GM12801 (cell line): ENCODE results near the gene MLLT11.

Source experiments
- TF ChIP-seq, protein P1 (sequence below): IDR thresholded peaks from one replicate; pipeline ENCODE4 v1.5.1; 2011; ENCODE audit warnings: control low read depth; ENCODE audit not compliant: insufficient read length; ENCODE audit errors: extremely low read depth

Gene MLLT11, protein sequence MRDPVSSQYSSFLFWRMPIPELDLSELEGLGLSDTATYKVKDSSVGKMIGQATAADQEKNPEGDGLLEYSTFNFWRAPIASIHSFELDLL

DNA sequence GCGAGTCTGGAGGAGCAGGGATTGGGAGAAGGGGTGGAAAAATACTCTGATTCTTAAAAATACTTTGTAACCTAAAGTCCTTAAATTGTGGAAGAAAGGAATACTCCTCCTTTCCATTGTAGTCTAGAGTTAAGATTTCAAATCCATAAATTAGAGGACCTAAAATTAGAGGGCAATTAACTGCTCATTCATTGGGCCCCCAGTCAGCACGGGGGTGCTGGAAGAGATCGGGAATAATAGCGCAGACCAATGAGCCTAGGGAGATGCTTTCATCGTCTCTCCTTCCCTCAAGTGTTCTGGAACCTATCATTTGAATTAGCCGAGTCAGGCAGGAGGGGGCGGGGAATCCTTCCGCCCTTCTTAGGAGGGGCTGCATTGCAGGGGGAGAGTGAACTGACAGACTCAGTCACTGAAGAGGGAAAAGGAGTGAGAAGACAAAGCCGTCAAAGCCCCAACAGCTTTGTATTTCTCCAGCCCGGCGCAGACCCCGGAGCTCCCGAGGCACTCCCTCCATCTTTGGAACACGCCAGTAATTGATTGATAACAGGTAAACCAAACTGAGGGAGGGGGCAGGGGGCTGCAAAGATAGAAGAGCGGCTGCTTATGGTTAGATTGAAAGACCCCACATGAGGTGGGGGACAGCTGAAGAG, at the start of gene MLLT11:
TSS of gene MLLT11 (plus strand) at position 391 of the 650 bp plus-strand sequence. CDS start 6,828 bp downstream, outside the sequence.
- TF ChIP-seq, protein P1, sequence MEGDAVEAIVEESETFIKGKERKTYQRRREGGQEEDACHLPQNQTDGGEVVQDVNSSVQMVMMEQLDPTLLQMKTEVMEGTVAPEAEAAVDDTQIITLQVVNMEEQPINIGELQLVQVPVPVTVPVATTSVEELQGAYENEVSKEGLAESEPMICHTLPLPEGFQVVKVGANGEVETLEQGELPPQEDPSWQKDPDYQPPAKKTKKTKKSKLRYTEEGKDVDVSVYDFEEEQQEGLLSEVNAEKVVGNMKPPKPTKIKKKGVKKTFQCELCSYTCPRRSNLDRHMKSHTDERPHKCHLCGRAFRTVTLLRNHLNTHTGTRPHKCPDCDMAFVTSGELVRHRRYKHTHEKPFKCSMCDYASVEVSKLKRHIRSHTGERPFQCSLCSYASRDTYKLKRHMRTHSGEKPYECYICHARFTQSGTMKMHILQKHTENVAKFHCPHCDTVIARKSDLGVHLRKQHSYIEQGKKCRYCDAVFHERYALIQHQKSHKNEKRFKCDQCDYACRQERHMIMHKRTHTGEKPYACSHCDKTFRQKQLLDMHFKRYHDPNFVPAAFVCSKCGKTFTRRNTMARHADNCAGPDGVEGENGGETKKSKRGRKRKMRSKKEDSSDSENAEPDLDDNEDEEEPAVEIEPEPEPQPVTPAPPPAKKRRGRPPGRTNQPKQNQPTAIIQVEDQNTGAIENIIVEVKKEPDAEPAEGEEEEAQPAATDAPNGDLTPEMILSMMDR: no peak

DNA sequence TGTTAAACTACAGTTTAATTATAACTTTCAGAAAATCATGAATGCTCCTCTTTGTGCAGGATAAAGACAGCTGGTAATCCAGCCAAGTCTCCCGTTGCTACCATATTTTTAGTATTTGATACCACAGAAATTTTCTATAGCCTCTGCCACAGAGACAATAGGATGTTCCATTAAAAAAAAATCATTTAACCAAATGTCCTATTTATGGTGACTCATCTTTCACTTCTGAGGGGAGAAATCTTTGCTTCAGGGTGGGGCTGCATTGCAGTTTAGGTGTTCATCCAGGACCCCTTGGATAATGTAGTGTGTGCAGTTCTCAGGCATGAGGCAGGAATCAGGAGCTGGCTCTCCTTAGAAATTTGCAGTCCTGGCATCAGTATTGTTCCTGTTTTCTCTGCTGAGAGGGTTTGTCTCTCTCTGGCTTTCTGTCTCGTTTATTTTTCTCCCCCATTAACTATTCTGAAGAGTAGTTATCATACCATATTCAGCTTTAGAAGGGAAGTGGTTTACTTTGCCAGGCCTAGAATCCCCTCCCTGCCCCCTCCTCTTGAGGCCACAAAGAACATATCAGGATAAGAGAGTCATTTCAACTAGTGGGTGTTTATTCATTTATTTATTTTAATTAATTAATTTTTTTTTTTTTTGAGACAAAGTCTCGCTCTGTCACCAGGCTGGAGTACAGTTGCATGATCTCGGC, 48.9 kb upstream of the MLLT11 start:
- TF ChIP-seq, protein P1: no peak

DNA sequence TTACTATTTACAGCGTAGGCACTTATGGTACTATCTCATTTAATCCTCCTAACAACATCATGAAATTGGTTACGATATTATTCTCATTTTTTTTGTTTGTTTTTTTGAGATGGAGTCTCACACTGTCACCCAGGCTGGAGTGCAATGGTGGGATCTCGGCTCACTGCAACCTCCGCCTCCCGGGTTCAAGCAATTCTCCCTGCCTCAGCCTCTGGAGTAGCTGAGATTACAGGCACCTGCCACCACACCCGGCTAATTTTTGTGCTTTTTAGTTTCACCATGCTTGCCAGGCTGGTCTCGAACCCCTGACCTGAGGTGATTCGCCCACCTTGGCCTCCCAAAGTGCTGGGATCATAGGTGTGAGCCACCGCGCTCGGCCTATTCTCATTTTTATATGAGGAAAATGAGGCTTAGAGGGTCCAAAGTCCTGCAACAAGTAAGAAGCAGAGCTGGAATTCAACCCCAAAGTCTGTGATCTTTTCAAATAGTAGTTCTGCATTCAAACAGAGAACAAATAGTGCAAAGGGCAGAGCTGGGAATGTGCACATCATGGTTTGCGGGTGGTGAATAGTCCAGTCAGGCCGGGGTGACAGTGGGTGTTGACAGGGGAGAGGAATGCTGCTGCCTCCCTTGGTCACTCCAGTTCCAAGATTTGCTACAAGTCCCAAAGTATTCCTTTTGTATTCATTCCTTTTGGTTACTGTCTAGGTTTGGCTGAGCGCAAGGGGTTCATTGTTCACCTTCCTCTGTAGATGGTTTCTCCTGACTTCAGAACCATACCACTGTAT, 47.3 kb upstream of the MLLT11 start:
- TF ChIP-seq, protein P1: no peak

DNA sequence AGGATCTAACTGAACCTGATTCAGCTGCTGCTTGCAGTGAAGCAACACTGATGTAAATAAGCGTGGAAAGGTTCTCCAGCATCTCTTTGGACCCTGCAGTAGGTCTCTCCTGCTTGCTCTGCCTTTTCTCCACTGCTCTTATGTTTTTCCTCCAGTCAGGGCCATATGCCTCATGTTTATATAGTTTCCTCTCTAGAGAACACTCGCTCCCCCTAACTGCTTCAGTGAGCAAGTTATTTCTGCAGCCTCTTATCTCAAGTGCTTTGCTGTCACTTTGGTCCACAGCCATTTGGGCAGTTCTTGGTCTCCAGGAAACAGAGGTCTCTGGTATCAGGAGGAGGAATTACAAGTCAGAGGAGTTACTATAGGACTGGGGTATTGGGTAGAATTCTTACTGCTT, 46.7 kb upstream of the MLLT11 start:
- TF ChIP-seq, protein P1: no peak

DNA sequence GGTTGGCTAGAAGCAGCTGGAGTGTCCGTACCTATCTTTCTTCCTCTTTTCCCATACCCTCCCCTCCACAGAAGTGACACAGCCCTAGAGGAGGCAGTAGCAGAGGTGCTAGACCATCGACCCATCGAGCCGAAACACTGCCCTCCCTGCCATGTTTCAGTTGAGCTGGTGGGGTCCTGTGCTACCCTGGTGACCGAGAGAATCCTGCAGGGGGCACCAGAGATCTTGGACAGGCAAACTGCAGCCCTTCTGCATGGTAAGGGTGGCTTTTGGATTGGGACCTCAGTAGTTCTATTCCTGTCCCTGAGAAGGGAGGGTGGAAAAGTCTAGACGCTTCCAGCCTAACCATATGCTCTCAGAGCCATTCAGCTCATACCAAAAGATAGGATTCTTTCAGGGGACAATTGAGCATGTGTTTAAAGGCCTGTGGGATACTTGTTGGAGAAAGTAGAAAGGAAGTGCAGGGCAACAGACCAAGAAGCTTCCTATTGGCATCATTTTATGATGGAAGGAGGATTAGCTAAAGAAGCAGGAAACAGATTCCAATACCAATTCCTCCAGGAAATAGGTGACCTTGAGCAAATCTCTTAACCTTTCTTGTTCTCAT, 35.6 kb upstream of the MLLT11 start:
- TF ChIP-seq, protein P1: no peak

DNA sequence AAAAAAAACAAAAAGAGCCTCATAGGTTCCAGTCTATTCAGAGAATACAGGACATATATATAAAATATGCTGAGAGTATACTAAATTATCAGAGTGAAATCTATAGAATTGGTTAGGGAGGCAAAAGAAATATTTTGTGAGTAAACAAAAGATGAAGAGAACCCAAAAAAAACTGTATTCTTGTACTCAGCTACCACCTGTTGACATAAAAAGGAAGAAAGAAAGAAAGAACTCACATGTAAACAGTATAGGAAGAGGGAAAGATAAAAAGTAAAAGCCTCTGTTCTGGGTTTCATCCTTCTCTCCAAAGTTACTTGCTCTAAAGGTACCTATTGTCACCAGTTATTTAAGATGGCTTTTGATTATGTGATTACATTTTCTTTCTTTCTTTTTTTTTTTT, 33.7 kb upstream of the MLLT11 start:
- TF ChIP-seq, protein P1: no peak

DNA sequence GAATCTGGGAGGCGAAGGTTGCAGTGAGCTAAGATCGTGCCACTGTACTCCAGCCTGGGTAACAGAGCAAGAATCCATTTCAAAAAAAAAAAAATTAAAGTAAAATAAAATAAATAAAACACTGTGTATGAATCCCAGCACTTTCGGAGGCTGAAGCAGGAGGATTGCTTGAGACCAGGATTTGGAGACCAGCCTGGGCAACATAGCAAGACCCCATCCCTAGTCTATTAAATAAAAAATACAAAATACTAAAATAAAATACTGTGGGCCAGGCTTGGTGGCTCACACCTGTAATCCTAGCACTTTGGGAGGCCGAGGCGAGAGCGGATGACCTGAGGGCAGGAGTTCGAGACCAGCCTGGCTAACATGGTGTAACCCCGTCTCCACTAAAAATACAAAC, 28.0 kb upstream of the MLLT11 start:
- TF ChIP-seq, protein P1: no peak
